ENCODE data around the gene IFT172.
"Not testable (repeated sequence)": the region's sequence is repeated elsewhere in the genome, so short reads cannot be mapped to it uniquely, and the experiment has no call there.

The IFT172 gene, protein sequence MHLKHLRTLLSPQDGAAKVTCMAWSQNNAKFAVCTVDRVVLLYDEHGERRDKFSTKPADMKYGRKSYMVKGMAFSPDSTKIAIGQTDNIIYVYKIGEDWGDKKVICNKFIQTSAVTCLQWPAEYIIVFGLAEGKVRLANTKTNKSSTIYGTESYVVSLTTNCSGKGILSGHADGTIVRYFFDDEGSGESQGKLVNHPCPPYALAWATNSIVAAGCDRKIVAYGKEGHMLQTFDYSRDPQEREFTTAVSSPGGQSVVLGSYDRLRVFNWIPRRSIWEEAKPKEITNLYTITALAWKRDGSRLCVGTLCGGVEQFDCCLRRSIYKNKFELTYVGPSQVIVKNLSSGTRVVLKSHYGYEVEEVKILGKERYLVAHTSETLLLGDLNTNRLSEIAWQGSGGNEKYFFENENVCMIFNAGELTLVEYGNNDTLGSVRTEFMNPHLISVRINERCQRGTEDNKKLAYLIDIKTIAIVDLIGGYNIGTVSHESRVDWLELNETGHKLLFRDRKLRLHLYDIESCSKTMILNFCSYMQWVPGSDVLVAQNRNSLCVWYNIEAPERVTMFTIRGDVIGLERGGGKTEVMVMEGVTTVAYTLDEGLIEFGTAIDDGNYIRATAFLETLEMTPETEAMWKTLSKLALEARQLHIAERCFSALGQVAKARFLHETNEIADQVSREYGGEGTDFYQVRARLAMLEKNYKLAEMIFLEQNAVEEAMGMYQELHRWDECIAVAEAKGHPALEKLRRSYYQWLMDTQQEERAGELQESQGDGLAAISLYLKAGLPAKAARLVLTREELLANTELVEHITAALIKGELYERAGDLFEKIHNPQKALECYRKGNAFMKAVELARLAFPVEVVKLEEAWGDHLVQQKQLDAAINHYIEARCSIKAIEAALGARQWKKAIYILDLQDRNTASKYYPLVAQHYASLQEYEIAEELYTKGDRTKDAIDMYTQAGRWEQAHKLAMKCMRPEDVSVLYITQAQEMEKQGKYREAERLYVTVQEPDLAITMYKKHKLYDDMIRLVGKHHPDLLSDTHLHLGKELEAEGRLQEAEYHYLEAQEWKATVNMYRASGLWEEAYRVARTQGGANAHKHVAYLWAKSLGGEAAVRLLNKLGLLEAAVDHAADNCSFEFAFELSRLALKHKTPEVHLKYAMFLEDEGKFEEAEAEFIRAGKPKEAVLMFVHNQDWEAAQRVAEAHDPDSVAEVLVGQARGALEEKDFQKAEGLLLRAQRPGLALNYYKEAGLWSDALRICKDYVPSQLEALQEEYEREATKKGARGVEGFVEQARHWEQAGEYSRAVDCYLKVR (N-terminal part only)

DNA sequence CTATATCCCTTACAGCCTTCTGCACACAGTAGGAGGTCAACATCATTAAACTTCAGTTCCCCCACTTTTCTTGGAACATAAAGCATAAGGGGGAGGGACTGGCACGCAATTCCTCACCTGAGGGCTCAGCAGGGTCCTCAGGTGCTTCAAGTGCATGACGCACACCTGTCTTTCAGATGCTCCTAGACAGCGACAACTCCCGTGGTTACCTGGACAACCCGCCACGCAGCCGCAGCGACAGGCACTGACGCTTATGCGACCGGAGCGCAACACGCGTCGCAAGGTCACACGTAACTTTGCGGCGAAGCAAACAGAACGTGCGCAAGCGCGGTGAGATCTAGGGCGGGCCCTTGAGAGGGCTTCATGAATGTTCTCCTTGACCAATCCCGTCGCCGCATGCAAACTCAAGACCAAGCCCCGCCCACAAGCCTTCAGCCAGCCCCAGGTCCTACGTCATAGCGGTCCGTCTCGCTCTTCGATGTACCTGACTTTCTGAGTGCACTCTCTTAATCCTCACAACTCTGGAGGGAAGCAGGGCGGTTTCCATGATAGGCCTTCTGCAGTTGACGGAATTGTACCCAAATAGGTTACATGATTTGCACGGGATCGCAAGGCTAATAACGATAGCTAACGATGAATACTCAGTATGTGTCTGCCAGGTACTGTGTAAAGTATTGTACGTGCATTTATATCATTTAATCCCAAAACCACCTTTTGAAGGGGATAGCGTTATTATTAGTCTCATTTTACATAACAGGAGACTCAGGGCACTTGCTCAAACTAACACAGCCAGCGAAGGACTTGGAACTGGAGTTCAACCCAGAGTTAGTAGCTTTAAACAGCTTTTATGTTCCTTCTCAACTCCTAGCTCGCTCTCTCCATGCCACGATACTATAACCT, at the start of gene IFT172:
IFT172 (minus strand) TSS at position 246 of the 900 bp plus-strand sequence; CDS start at position 156, 90 bp downstream.
- DNase-seq (ENCODE audit: low read depth in 2 of 2) = peak; percentile 94 to 97

DNA sequence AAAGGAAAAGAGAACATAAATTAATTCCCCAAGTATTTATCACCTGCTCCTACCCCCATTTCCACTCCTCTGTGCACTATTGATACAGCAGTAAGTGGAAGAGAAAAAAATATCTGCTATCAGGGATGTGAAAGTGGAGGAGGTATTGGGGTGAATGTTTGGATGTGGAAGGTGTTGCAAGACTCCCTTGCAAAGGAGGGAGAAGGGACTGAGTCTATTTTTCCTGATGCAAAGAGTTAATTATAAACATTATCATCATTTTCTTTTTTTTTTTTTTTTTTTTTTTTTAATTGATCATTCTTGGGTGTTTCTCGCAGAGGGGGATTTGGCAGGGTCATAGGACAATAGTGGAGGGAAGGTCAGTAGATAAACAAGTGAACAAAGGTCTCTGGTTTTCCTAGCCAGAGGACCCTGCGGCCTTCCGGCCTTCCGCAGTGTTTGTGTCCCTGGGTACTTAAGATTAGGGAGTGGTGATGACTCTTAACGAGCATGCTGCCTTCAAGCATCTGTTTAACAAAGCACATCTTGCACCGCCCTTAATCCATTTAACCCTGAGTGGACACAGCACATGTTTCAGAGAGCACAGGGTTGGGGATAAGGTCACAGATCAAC, 49.4 kb upstream of the IFT172 start:
- DNase-seq (ENCODE audit: low read depth in 2 of 2) = not testable (repeated sequence)

DNA sequence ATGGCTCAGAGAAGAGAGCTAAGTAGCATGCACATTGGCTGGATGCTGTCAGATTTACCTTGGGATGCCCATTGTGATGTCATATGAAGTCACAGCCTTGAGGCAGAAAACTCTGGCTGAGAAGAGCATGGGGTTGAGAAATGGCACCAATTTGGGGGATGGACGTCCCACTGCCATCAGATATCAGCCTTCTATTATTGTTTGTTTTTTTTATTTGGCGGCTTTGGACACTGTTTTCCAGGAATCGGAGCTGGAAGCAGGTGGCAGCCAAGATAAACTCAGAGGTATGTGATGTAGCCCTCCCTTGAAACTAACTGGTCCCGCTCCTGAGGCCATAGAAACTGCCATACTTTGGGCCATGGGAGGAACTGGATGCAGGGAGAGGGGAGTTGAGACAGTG, 47.7 kb upstream of the IFT172 start:
- no peak for DNase-seq (ENCODE audit: low read depth in 2 of 2)

GRCh38 chr2:27531983-27532382, 42.4 kb upstream of the IFT172 start:
- no peak for DNase-seq (ENCODE audit: low read depth in 2 of 2)

GRCh38 chr2:27527182-27527581, 37.6 kb upstream of the IFT172 start:
- no peak for DNase-seq (ENCODE audit: low read depth in 2 of 2)

GRCh38 chr2:27522400-27522945, 32.9 kb upstream of the IFT172 start:
- DNase-seq (ENCODE audit: low read depth in 2 of 2) = no peak

GRCh38 chr2:27520316-27520715, 30.8 kb upstream of the IFT172 start:
- DNase-seq (ENCODE audit: low read depth in 2 of 2) = no peak

DNA sequence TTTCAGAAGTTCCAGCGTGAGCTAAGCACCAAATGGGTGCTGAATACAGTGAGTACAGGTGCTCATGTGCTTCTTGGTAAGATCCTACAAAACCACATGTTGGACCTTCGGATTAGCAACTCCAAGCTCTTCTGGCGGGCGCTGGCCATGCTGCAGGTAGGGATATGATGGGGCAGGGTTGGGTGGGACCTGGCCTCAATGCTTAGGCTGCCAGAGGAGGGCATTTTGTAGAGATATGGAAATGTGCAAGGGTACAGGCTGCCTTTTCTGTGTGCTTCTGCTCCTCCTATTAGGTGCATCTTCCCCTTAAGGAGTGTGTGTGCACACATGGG, 29.2 kb upstream of the IFT172 start:
- no peak for DNase-seq (ENCODE audit: low read depth in 2 of 2)

- no peak for DNase-seq (ENCODE audit: low read depth in 2 of 2)
These were observed 28.7 kb upstream of the IFT172 start for GRCh38 chr2:27518113-27518781.

DNA sequence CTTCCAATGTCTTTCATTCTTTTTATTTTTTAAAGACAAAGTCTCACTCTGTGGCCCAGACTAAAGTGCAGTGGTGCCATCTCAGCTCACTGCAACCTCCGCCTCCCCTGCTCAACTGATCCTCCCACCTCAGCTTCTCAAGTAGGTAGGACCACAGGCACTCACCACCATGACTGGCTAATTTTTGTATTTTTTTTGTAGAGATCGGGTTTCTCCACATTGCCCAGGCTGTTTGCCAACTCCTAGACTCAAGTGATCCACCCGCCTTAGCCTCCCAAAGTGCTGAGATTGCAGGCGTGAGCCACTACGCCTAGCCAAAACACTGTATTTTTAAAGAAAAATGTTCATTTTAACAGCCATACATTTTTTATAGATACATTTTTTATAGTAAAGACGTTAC, 19.8 kb upstream of the IFT172 start:
- no peak for DNase-seq (ENCODE audit: low read depth in 2 of 2)

DNA sequence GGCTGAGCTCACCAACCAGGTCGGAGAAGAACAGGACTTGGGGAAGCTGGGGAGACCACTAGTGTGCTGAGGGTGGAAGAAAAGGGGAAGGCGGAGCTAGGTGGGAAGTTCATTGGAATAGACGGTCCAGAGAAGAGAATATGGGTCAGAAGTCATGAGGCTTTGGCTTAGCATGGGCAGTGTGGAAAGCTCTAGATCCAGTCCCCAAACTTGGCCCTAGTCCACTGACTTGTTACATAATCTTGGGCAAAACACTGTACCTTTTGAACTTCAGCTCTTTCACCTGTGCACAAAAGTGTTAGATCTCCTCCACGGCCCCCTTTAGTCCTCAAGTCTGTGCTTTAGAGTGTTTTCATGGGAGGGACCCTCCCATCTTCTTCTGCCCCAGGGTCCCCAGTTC, 17.8 kb upstream of the IFT172 start:
- no peak for DNase-seq (ENCODE audit: low read depth in 2 of 2)

- DNase-seq (ENCODE audit: low read depth in 2 of 2) = no peak
These were observed 17.0 kb upstream of the IFT172 start for GRCh38 chr2:27506587-27506986.

GRCh38 chr2:27502142-27502541, 12.6 kb upstream of the IFT172 start:
- DNase-seq (ENCODE audit: low read depth in 2 of 2) = no peak

DNA sequence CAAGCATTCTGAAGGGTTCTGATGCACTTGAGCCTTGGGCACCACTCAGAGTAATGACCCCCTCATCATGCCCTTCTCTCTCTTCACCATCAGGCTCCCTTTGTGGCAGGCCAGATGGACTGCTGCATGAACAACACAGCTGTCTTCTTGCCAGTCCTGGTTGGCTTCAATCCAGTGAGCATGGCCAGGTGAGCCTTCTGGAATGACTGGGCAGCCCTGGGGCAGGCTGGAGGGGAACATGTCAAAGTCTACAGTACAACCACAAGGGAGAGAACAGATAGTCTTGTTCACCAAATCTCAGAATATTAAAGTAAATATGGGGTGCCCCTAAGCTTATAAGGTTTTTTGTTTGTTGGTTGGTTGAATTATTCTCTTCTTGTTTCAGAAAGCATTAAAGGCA, 11.5 kb upstream of the IFT172 start:
- no peak for DNase-seq (ENCODE audit: low read depth in 2 of 2)

- no peak for DNase-seq (ENCODE audit: low read depth in 2 of 2)
These were observed 9.4 kb upstream of the IFT172 start for GRCh38 chr2:27498975-27499374.

DNA sequence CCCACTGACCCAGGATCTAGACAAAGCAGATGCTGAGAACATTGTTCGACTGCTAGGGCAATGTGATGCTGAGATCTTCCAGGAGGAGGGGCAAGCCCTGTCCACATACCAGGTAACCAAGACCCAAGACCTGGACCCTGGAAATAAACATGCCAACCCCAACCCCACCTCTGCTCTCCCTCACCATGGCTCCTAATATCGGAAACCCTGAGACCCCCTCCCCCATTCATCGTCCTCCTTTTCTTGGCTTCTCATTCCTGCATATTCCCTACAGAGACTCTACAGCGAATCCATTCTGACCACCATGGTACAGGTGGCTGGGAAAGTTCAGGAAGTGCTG, 7.7 kb upstream of the IFT172 start:
- no peak for DNase-seq (ENCODE audit: low read depth in 2 of 2)

DNA sequence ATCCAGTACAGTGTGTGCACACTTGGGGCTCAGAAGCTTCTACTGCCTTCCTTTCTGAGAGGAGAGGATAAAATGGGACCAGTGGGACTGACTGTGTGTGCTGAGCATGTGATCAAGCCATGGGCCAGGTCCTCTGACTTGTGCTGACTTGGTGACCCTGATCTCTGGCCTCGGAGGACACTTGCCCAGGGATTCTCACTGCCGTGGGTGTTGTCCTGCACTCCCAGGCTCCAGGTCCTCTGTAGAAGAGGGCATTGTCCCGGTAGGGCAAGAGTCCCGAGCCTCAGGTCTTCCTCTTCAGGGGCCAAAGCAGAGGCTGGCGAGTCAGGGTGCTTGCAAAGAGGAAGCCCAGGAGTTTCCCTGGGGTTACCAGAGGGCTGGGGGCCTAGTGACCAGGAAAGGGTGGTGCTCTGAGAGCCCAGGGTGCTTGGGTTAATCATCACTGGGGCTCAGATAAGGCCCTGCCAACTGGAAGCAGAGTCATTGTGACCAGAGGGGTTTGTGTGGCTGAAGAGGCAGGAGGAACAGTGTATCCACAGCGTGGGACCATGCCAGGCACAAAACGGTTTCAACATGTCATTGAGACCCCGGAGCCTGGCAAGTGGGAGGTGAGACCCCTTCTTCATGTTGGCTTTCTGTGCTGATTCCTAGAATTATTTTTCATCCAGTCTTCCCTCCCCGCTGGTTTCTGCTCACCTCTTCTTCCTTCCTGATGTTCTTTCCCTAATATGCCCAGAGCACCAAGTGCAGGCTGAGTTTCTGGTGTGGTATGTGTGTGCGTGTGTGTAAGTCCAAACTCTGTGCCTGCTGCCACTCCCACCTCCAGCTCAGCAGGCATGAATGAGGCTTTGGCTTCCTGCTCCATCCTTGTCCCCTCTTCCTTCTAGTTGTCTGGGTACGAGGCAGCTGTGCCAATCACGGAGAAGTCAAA, 7.1 kb upstream of the IFT172 start, which contains the start of gene GCKR:
GCKR (plus strand) TSS at position 483 of the 931 bp plus-strand sequence; CDS start at position 549, 66 bp downstream.
- DNase-seq (ENCODE audit: low read depth in 2 of 2) = no peak

- DNase-seq (ENCODE audit: low read depth in 2 of 2) = no peak
These were observed 6.4 kb upstream of the IFT172 start for GRCh38 chr2:27495840-27496356.

Measured in stimulated activated CD4-positive, alpha-beta T cell treated with anti-CD3 and anti-CD28 coated beads, Interleukin-1b, Interleukin-23, amount 100 ng/mL, for 1 hour (primary cell).